Endodermal cell (in vitro differentiated cells): Measurements from ENCODE around the gene GLDN. TPM values are rescaled to one million over a fixed set of nuclear protein-coding genes. Genes with fewer than 3 reads are reported as not detected.

ENCODE experiments used
- DNase-seq: peaks from one replicate; pipeline ENCODE4 v3.0.0-alpha.2; 2017
- H3K27ac ChIP-seq: 2 replicates; pipeline ENCODE4 v1.5.1; 2013; ENCODE audit warnings: mild to moderate bottlenecking, low read depth, low read length, moderate library complexity
- H3K27me3 ChIP-seq: 2 replicates; pipeline ENCODE4 v1.6.1; 2013; ENCODE audit warnings: mild to moderate bottlenecking, low read length, moderate library complexity; ENCODE audit not compliant: insufficient read depth, control insufficient read depth, poor library complexity, severe bottlenecking
- H3K36me3 ChIP-seq: 2 replicates; pipeline ENCODE4 v1.7.0; 2013; ENCODE audit warnings: mild to moderate bottlenecking, low read length, moderate library complexity; ENCODE audit not compliant: control insufficient read depth, insufficient read depth
- H3K4me1 ChIP-seq: one replicate; pipeline ENCODE4 v1.7.0; 2013; ENCODE audit warnings: low read length; ENCODE audit not compliant: control insufficient read depth, insufficient read depth
- H3K4me3 ChIP-seq: 2 replicates; pipeline ENCODE4 v1.5.1; 2013; ENCODE audit warnings: mild to moderate bottlenecking, low read length, moderate library complexity
- H3K9ac ChIP-seq: 2 replicates; pipeline ENCODE4 v1.6.1; 2013; ENCODE audit warnings: mild to moderate bottlenecking, low read length, moderate library complexity; ENCODE audit not compliant: poor library complexity, severe bottlenecking; ENCODE audit errors: extremely low read depth
- H3K9me3 ChIP-seq: 2 replicates; pipeline ENCODE4 v1.6.1; 2013; ENCODE audit warnings: mild to moderate bottlenecking, low read length, moderate library complexity; ENCODE audit not compliant: control insufficient read depth
- H3K27ac Mint-ChIP-seq: 2 replicates; pipeline ENCODE4 v1.8.0; 2020; ENCODE audit warnings: mixed read lengths
- H3K27me3 Mint-ChIP-seq: 2 replicates; pipeline ENCODE4 v1.8.0; 2021; ENCODE audit warnings: mild to moderate bottlenecking, mixed read lengths; ENCODE audit not compliant: insufficient read depth
- H3K36me3 Mint-ChIP-seq: 2 replicates; pipeline ENCODE4 v1.8.0; 2020; ENCODE audit warnings: low read depth, mixed read lengths
- H3K4me1 Mint-ChIP-seq: 2 replicates; pipeline ENCODE4 v1.8.0; 2020; ENCODE audit warnings: mixed read lengths
- H3K4me3 Mint-ChIP-seq: 2 replicates; pipeline ENCODE4 v1.8.0; 2020; ENCODE audit warnings: mild to moderate bottlenecking, moderate library complexity, mixed read lengths
- H3K9me3 Mint-ChIP-seq: 2 replicates; pipeline ENCODE4 v1.8.0; 2020; ENCODE audit warnings: mild to moderate bottlenecking, mixed read lengths
- CTCF ChIP-seq: fragments of 200-600 bp; sonication (generic); conservative IDR thresholded peaks from 2 replicates; pipeline ENCODE4 v1.5.0; 2021; ENCODE audit warnings: antibody characterized with exemption, mild to moderate bottlenecking
- WGBS, 2 experiments: methylation state at CpG; one replicate each; pipeline versions ENCODE4 v1.1.5 to v1.1.7; 2013; ENCODE audit warnings: missing lambda C conversion rate in 2 of 2, mixed read lengths in 1 of 2; ENCODE audit not compliant: insufficient coverage in 1 of 2, insufficient read length in 1 of 2; 5-methylcytosine and 5-hydroxymethylcytosine counted together
- total RNA-seq, 2 donors: library from RNA; stranded (reverse); fragmentation: NEBNext Ultra II Directional in 1 of 2; extraction: Animal tissue kit (Norgen Biotek cat#: 25700) in 1 of 2; gene quantifications; 2 replicates in 1 of 2; 3 replicates in 1 of 2; pipeline ENCODE4 v1.2.1, GENCODE V29; 2021

The GLDN gene
- total RNA-seq, 2 donors from 2014 or later: 0.62 to 1.7 TPM

GRCh38 chr15:51325167-51325566, 16.3 kb upstream of the GLDN start:
- no peaks in the 10 kb centered on the region for H3K9me3 ChIP-seq
- H3K36me3 ChIP-seq: no peaks in the 10 kb centered on the region
- no peak overlapping the region for H3K27ac ChIP-seq
- no peak overlapping the region for H3K9ac ChIP-seq
- no peaks in the 10 kb centered on the region for H3K36me3 Mint-ChIP-seq
- H3K4me3 Mint-ChIP-seq: no peak overlapping the region
- no peaks in the 10 kb centered on the region for H3K9me3 Mint-ChIP-seq
- DNase-seq: no peak
- TF ChIP-seq CTCF: no peak
- peaks cover 13% of the 10 kb centered on the region for H3K27me3 ChIP-seq
- H3K27ac Mint-ChIP-seq: no peak overlapping the region
- H3K4me1 ChIP-seq: no peaks in the 10 kb centered on the region
- H3K4me3 ChIP-seq: no peak overlapping the region
- WGBS, 2 experiments: 92% methylated on average over 3 of the region's 3 CpGs
- no peaks in the 10 kb centered on the region for H3K4me1 Mint-ChIP-seq
- peaks cover 12% of the 10 kb centered on the region for H3K27me3 Mint-ChIP-seq

GRCh38 chr15:51327081-51327480, 14.4 kb upstream of the GLDN start:
- Mint-ChIP-seq H3K27me3 (peaks cover 8% of the 10 kb centered on the region), H3K9me3 (no peaks in the 10 kb centered on the region), H3K4me3 (no peak overlapping the region), H3K27ac (no peak overlapping the region), H3K36me3 (no peaks in the 10 kb centered on the region), H3K4me1 (no peaks in the 10 kb centered on the region)
- peaks cover 13% of the 10 kb centered on the region for H3K27me3 ChIP-seq
- H3K4me1 ChIP-seq: no peaks in the 10 kb centered on the region
- H3K9me3 ChIP-seq: peaks cover under 1% of the 10 kb centered on the region
- H3K36me3 ChIP-seq: no peaks in the 10 kb centered on the region
- TF ChIP-seq CTCF: no peak
- DNase-seq: no peak
- H3K9ac ChIP-seq: no peak overlapping the region
- no peak overlapping the region for H3K4me3 ChIP-seq
- WGBS, 2 experiments: 97% methylated on average over 2 of the region's 2 CpGs; no CpG with 5 or more reads in 1 of the 2 experiments
- no peak overlapping the region for H3K27ac ChIP-seq

DNA sequence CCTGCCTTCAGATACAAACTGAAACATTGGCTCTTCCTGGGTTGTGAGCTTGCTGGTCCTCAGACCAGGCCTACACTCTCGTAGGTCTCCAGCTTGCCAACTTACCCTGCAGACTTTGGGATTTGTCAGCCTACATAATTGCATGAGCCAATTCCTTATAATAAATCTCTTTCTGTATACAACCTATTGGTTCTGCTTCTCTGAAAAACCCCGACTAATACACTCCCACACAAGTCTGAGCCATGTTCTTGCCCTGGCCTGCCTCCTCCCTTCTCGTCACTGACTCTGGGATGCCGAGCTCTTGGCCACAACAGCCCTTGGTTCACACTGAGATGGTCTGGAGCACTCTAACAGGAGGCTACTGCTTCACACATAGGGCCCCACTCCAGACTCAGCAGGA, 12.5 kb upstream of the GLDN start:
- H3K9ac ChIP-seq: no peak overlapping the region
- no peaks in the 10 kb centered on the region for H3K4me1 Mint-ChIP-seq
- H3K27me3 Mint-ChIP-seq: peaks cover 8% of the 10 kb centered on the region
- no peaks in the 10 kb centered on the region for H3K36me3 Mint-ChIP-seq
- peaks cover 21% of the 10 kb centered on the region for H3K27me3 ChIP-seq
- H3K4me3 ChIP-seq: no peak overlapping the region
- H3K27ac Mint-ChIP-seq: no peak overlapping the region
- H3K9me3 Mint-ChIP-seq: no peaks in the 10 kb centered on the region
- TF ChIP-seq CTCF: no peak
- no peak overlapping the region for H3K4me3 Mint-ChIP-seq
- no peaks in the 10 kb centered on the region for H3K4me1 ChIP-seq
- DNase-seq: no peak
- H3K36me3 ChIP-seq: no peaks in the 10 kb centered on the region
- WGBS, 2 experiments: 85 to 92% methylated on average over 3 to 4 of the region's 4 CpGs
- H3K9me3 ChIP-seq: peaks cover 17% of the 10 kb centered on the region
- no peak overlapping the region for H3K27ac ChIP-seq
